Activated CD4-positive, alpha-beta T cell treated with anti-CD3 and anti-CD28 coated beads, Interleukin-2, amount 50 U/mL, for 4 hours (primary cell): ENCODE results near the gene FGGY.
"Not testable (repeated sequence)": the region's sequence is repeated elsewhere in the genome, so short reads cannot be mapped to it uniquely, and the experiment has no call there.

Experiments
- DNase-seq, 2 experiments: peaks; one replicate each; pipeline ENCODE4 v3.0.0-alpha.2; 2020

FGGY gene

GRCh38 chr1:59556802-59557548 lies 260.1 kb downstream of the FGGY start:
- DNase-seq: no peak

GRCh38 chr1:59557549-59557885 lies 260.6 kb downstream of the FGGY start:
- no peak for DNase-seq

- DNase-seq: not testable (repeated sequence)
Observed at GRCh38 chr1:59558580-59558979, 261.7 kb downstream of the FGGY start.

- DNase-seq: no peak
Observed at GRCh38 chr1:59560807-59561450, 264.0 kb downstream of the FGGY start.

- no peak for DNase-seq
Observed at GRCh38 chr1:59561796-59562195, 264.9 kb downstream of the FGGY start.

GRCh38 chr1:59564192-59564891 lies 267.4 kb downstream of the FGGY start:
- DNase-seq: no peak

GRCh38 chr1:59565611-59566410 lies 268.9 kb downstream of the FGGY start:
- DNase-seq: no peak

GRCh38 chr1:59568158-59568935 lies 271.5 kb downstream of the FGGY start:
- DNase-seq: no peak

- no peak for DNase-seq
Observed at GRCh38 chr1:59569198-59569597, 272.3 kb downstream of the FGGY start.

GRCh38 chr1:59570524-59570923 lies 273.6 kb downstream of the FGGY start:
- DNase-seq: no peak

GRCh38 chr1:59574085-59574484 lies 277.2 kb downstream of the FGGY start:
- no peak for DNase-seq

GRCh38 chr1:59577774-59578173 lies 280.9 kb downstream of the FGGY start:
- no peak for DNase-seq

GRCh38 chr1:59579222-59579621 lies 282.3 kb downstream of the FGGY start:
- no peak for DNase-seq

GRCh38 chr1:59580257-59580656 lies 283.4 kb downstream of the FGGY start:
- no peak for DNase-seq

- not testable (repeated sequence) for DNase-seq
Observed at GRCh38 chr1:59592410-59592809, 295.5 kb downstream of the FGGY start.

GRCh38 chr1:59592924-59593323 lies 296.0 kb downstream of the FGGY start:
- no peak for DNase-seq

GRCh38 chr1:59593798-59594790 lies 297.2 kb downstream of the FGGY start:
- DNase-seq: no peak

- no peak for DNase-seq
Observed at GRCh38 chr1:59595774-59596173, 298.9 kb downstream of the FGGY start.

- DNase-seq: no peak
Observed at GRCh38 chr1:59596432-59596831, 299.5 kb downstream of the FGGY start.

GRCh38 chr1:59596956-59597355 lies 300.1 kb downstream of the FGGY start:
- DNase-seq: no peak
